ENCODE data around the gene FRMD1. TPM values are rescaled to one million over a fixed set of nuclear protein-coding genes. Genes with fewer than 3 reads are reported as not detected.

FRMD1 gene
- total RNA-seq, 2 donors from 2014 or later, result not detected

DNA sequence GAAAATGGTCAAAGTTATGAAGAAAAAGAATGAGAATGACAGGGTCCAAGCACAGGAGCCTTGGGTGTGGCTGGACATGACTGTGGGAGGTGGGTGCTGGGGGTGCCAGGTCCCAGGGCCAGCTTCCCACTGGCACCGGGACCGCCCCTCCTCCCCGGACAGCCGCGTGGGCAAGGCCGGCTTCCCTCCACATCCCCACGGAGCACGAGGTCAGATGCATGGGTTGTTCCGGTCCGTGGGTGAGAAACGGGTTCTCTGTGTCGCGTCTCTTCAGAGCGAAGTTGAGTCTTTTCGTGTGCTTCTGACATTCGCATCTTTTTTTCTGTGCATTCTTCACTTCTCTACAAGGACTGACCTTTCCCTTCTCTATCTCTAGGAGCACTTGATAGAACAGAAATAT, 51.5 kb downstream of the FRMD1 start:
- H3K4me3 Mint-ChIP-seq, result no peak overlapping the region
- TF ChIP-seq, protein P1, sequence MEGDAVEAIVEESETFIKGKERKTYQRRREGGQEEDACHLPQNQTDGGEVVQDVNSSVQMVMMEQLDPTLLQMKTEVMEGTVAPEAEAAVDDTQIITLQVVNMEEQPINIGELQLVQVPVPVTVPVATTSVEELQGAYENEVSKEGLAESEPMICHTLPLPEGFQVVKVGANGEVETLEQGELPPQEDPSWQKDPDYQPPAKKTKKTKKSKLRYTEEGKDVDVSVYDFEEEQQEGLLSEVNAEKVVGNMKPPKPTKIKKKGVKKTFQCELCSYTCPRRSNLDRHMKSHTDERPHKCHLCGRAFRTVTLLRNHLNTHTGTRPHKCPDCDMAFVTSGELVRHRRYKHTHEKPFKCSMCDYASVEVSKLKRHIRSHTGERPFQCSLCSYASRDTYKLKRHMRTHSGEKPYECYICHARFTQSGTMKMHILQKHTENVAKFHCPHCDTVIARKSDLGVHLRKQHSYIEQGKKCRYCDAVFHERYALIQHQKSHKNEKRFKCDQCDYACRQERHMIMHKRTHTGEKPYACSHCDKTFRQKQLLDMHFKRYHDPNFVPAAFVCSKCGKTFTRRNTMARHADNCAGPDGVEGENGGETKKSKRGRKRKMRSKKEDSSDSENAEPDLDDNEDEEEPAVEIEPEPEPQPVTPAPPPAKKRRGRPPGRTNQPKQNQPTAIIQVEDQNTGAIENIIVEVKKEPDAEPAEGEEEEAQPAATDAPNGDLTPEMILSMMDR (conservative IDR thresholded peaks at IDR 0.05), result no peak
- no peaks in the 10 kb centered on the region for H3K9me3 Mint-ChIP-seq

DNA sequence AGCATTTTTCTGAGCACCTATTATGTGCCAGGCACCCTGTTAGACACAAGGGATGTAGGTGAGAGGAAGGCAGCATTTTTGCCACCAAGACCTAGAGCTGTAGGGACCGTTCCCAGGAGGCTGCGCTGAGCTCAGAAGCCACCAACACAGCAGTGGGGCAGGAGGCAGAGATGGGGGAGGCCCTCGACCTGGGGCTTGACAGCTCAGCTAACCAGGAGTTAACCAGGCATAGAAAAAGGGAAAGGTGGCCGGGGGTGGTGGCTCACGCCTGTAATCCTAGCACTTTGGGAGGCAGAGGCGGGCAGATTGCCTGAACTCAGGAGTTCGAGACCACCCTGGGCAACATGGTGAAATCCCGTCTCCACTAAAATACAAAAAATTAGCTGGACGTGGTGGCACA, 52.1 kb downstream of the FRMD1 start:
- Histone ChIP-seq H3K4me3 (ENCODE audit: low read length) (no peak overlapping the region), H3K27me3 (ENCODE audit: control insufficient read depth, insufficient read depth, low read length, poor library complexity, severe bottlenecking) (no peaks in the 10 kb centered on the region), H3K9me3 (ENCODE audit: control insufficient read depth, low read length) (no peaks in the 10 kb centered on the region), H3K4me1 (ENCODE audit: control insufficient read depth, insufficient read depth, low read length) (no peaks in the 10 kb centered on the region), H3K9ac (ENCODE audit: extremely low read depth, low read length, poor library complexity, severe bottlenecking) (no peak overlapping the region), H3K27ac (ENCODE audit: low read depth, low read length) (no peak overlapping the region), H3K36me3 (ENCODE audit: control insufficient read depth, insufficient read depth, low read length) (no peaks in the 10 kb centered on the region)
- no peaks in the 10 kb centered on the region for H3K4me1 Mint-ChIP-seq
- H3K27me3 Mint-ChIP-seq (ENCODE audit: insufficient read depth), result no peaks in the 10 kb centered on the region
- H3K36me3 Mint-ChIP-seq (ENCODE audit: low read depth), result no peaks in the 10 kb centered on the region
- H3K9me3 Mint-ChIP-seq, result no peaks in the 10 kb centered on the region
- 78 to 93% methylated on average over 6 to 9 of the region's 9 CpGs for WGBS, 2 experiments (ENCODE audit: insufficient coverage in 1 of 2, insufficient read length in 1 of 2)
- TF ChIP-seq, protein P1 (conservative IDR thresholded peaks at IDR 0.05), result no peak
- DNase-seq, result no peak
- no peak overlapping the region for H3K4me3 Mint-ChIP-seq
- no peak overlapping the region for H3K27ac Mint-ChIP-seq

More for the DNA sequence above, 51.5 kb downstream of the FRMD1 start:
- Histone ChIP-seq H3K36me3 (ENCODE audit: control insufficient read depth, insufficient read depth, low read length) (no peaks in the 10 kb centered on the region), H3K9me3 (ENCODE audit: control insufficient read depth, low read length) (no peaks in the 10 kb centered on the region), H3K4me1 (ENCODE audit: control insufficient read depth, insufficient read depth, low read length) (no peaks in the 10 kb centered on the region), H3K27ac (ENCODE audit: low read depth, low read length) (no peak overlapping the region), H3K4me3 (ENCODE audit: low read length) (no peak overlapping the region), H3K27me3 (ENCODE audit: control insufficient read depth, insufficient read depth, low read length, poor library complexity, severe bottlenecking) (no peaks in the 10 kb centered on the region), H3K9ac (ENCODE audit: extremely low read depth, low read length, poor library complexity, severe bottlenecking) (no peak overlapping the region)
- no peak for DNase-seq
- 92 to 93% methylated on average over 11 to 16 of the region's 16 CpGs for WGBS, 2 experiments (ENCODE audit: insufficient coverage in 1 of 2, insufficient read length in 1 of 2)
- no peak overlapping the region for H3K27ac Mint-ChIP-seq
- no peaks in the 10 kb centered on the region for H3K36me3 Mint-ChIP-seq (ENCODE audit: low read depth)
- no peaks in the 10 kb centered on the region for H3K4me1 Mint-ChIP-seq
- H3K27me3 Mint-ChIP-seq (ENCODE audit: insufficient read depth), result no peaks in the 10 kb centered on the region

DNA sequence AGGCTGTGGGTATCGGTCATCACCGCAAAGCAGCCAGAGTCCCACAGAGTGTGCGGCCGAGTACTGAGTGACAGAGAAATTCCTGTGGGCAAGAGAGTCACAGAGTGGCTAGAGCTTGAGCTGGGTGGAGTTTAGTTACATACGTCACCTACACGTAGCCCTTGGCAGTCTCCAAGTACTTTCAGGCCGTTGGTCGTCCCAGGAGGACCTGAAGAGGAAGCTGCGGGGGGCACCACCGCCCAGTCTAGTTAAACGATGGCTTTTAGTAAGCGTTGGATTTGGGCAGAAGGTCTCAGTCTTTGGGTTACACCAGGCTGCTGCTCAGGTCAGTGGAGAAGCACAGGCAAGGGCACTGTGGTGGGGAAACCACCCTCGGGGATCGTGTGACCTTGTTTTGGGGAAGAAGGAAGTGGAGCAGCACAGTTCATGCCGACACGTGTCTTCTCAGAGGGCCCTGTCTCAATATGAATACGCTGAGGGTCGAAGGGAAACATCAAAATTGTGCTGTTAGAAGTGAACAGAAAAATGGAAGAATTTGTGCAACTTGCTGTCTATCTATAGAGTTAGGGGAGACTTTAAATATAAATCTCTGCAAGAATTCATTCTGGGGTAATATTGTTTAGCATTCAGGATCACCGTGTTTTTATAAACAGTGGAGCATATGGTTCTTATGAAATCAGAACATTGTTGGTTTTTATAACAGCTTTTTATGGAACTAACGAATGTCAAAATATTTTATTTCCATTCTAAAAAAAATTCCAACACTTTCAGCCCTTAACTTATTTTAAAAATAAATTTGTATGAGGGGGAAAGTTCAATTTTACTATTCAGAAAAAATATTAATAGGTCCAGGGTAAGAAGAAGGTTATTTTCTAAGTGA, 52.9 kb downstream of the FRMD1 start:
- no peak for DNase-seq
- Mint-ChIP-seq H3K4me1 (no peaks in the 10 kb centered on the region), H3K9me3 (no peaks in the 10 kb centered on the region), H3K27me3 (ENCODE audit: insufficient read depth) (no peaks in the 10 kb centered on the region), H3K36me3 (ENCODE audit: low read depth) (no peaks in the 10 kb centered on the region), H3K27ac (no peak overlapping the region), H3K4me3 (no peak overlapping the region)
- no peaks in the 10 kb centered on the region for H3K9me3 ChIP-seq (ENCODE audit: control insufficient read depth, low read length)
- 90 to 95% methylated on average over 18 to 19 of the region's 20 CpGs for WGBS, 2 experiments (ENCODE audit: insufficient coverage in 1 of 2, insufficient read length in 1 of 2)
- no peaks in the 10 kb centered on the region for H3K4me1 ChIP-seq (ENCODE audit: control insufficient read depth, insufficient read depth, low read length)
- no peaks in the 10 kb centered on the region for H3K27me3 ChIP-seq (ENCODE audit: control insufficient read depth, insufficient read depth, low read length, poor library complexity, severe bottlenecking)
- TF ChIP-seq, protein P1 (conservative IDR thresholded peaks at IDR 0.05), result no peak
- no peak overlapping the region for H3K4me3 ChIP-seq (ENCODE audit: low read length)
- H3K9ac ChIP-seq (ENCODE audit: extremely low read depth, low read length, poor library complexity, severe bottlenecking), result no peak overlapping the region
- H3K27ac ChIP-seq (ENCODE audit: low read depth, low read length), result no peak overlapping the region
- no peaks in the 10 kb centered on the region for H3K36me3 ChIP-seq (ENCODE audit: control insufficient read depth, insufficient read depth, low read length)

Data from endodermal cell (in vitro differentiated cells).